GM23338 (cell line): ENCODE measurements around the gene LRP1B. TPM values are rescaled to one million over a fixed set of nuclear protein-coding genes. Genes with fewer than 3 reads are reported as not detected.

Experiments used
- ATAC-seq: fragments of 200-7000 bp; cut with Tn5 transposase; 3 replicates; pipeline ENCODE4 v1.9.1; 2020
- DNase-seq: peaks from one replicate; pipeline ENCODE4 v3.0.0-alpha.2; 2015; ENCODE audit warnings: low spot score
- H2AFZ ChIP-seq: fragments of 200-600 bp; sonication (generic); 2 replicates; pipeline ENCODE4 v1.8.0; 2016; ENCODE audit warnings: antibody characterized with exemption, mild to moderate bottlenecking, moderate library complexity
- H3F3A ChIP-seq: fragments of 200-600 bp; sonication (generic); replicated peaks from 2 replicates; pipeline ENCODE4 v1.8.0; 2017; ENCODE audit warnings: antibody characterized with exemption, mixed run types, low read depth
- H3K27ac ChIP-seq: fragments of 200-600 bp; sonication (generic); 2 replicates; pipeline ENCODE4 v1.6.1; 2016; ENCODE audit warnings: low read depth
- H3K27me3 ChIP-seq: fragments of 200-600 bp; sonication (generic); 2 replicates; pipeline ENCODE4 v1.8.0; 2016; ENCODE audit warnings: mild to moderate bottlenecking, mixed run types, moderate library complexity; ENCODE audit not compliant: insufficient read depth
- H3K36me3 ChIP-seq: fragments of 200-600 bp; sonication (generic); 2 replicates; pipeline ENCODE4 v1.8.0; 2016; ENCODE audit warnings: mild to moderate bottlenecking; ENCODE audit not compliant: insufficient read depth
- H3K4me1 ChIP-seq: fragments of 200-600 bp; sonication (generic); 2 replicates; pipeline ENCODE4 v1.8.0; 2016; ENCODE audit warnings: mild to moderate bottlenecking, moderate library complexity; ENCODE audit not compliant: insufficient read depth
- H3K4me2 ChIP-seq: fragments of 200-600 bp; sonication (generic); 2 replicates; pipeline ENCODE4 v1.7.1; 2017; ENCODE audit warnings: mixed run types
- H3K4me3 ChIP-seq: fragments of 200-600 bp; sonication (generic); 2 replicates; pipeline ENCODE4 v1.6.1; 2016; ENCODE audit warnings: mixed run types
- H3K79me2 ChIP-seq: fragments of 200-600 bp; sonication (generic); replicated peaks from 2 replicates; pipeline ENCODE4 v1.8.0; 2017; ENCODE audit warnings: mild to moderate bottlenecking; ENCODE audit not compliant: insufficient read depth
- H3K9me2 ChIP-seq: fragments of 200-600 bp; sonication (generic); 2 replicates; pipeline ENCODE4 v1.8.0; 2017; ENCODE audit not compliant: insufficient read depth
- H4K20me1 ChIP-seq: fragments of 200-600 bp; sonication (generic); replicated peaks from 2 replicates; pipeline ENCODE4 v1.8.0; 2017; ENCODE audit warnings: mild to moderate bottlenecking; ENCODE audit not compliant: insufficient read depth
- H3K27ac Mint-ChIP-seq: 2 replicates; pipeline ENCODE4 v1.8.0; 2020; ENCODE audit warnings: inconsistent platforms, mild to moderate bottlenecking, moderate library complexity, mixed read lengths
- H3K27me3 Mint-ChIP-seq: 3 replicates; pipeline ENCODE4 v1.8.0; 2022; ENCODE audit warnings: low read depth, mild to moderate bottlenecking, moderate library complexity, mixed read lengths, inconsistent platforms; ENCODE audit not compliant: insufficient read depth, poor library complexity
- H3K36me3 Mint-ChIP-seq: 3 replicates; pipeline ENCODE4 v1.8.0; 2021; ENCODE audit warnings: low read depth, mild to moderate bottlenecking, inconsistent platforms, moderate library complexity, mixed read lengths
- H3K4me1 Mint-ChIP-seq: 3 replicates; pipeline ENCODE4 v1.8.0; 2020; ENCODE audit warnings: mild to moderate bottlenecking, inconsistent platforms, mixed read lengths
- H3K4me3 Mint-ChIP-seq: 3 replicates; pipeline ENCODE4 v1.8.0; 2021; ENCODE audit warnings: moderate library complexity, mild to moderate bottlenecking, inconsistent platforms, mixed read lengths
- H3K9me3 Mint-ChIP-seq: 3 replicates; pipeline ENCODE4 v1.8.0; 2020; ENCODE audit warnings: moderate library complexity, mild to moderate bottlenecking, inconsistent platforms, mixed read lengths
- CREB1 ChIP-seq: fragments of 250-450 bp; sonication (Bioruptor Pico); IDR thresholded peaks from 2 replicates; pipeline ENCODE4 v1.5.0; 2020; ENCODE audit warnings: low read depth, mild to moderate bottlenecking, moderate library complexity
- EZH2phosphoT487 ChIP-seq: fragments of 200-600 bp; sonication (generic); IDR thresholded peaks from one replicate; pipeline ENCODE4 v1.8.1; 2018; ENCODE audit warnings: antibody characterized with exemption; ENCODE audit not compliant: unreplicated experiment
- JUNB ChIP-seq: IDR thresholded peaks from one replicate; pipeline ENCODE4 v1.6.1; 2016; ENCODE audit warnings: antibody characterized with exemption; ENCODE audit not compliant: unreplicated experiment
- POLR2AphosphoS5 ChIP-seq: IDR thresholded peaks from 2 replicates; pipeline ENCODE4 v1.6.1; 2016; ENCODE audit warnings: antibody characterized with exemption, low read depth
- ZNF114 ChIP-seq: fragments of 250-450 bp; sonication (Bioruptor Pico); IDR thresholded peaks from 2 replicates; pipeline ENCODE4 v1.5.0; 2020; ENCODE audit warnings: mild to moderate bottlenecking, moderate library complexity
- ZNF331 ChIP-seq: fragments of 250-450 bp; sonication (Bioruptor Pico); IDR thresholded peaks from 2 replicates; pipeline ENCODE4 v1.5.0; 2020; ENCODE audit warnings: low read depth, mild to moderate bottlenecking, moderate library complexity
- polyA plus RNA-seq: library from polyadenylated mRNA; unstranded; fragments of >200 nt; fragmentation: Nextera tagmentation; extraction: Ambion mirVana; gene quantifications from 2 replicates; pipeline ENCODE4 v1.2.1, GENCODE V29; 2016
- total RNA-seq: library from RNA; depleted of rRNA; stranded (reverse); fragments of >200 nt; shearing (Covaris generic); gene quantifications from 2 replicates; pipeline ENCODE4 v1.2.3, GENCODE V29; 2014
- TF ChIP-seq, protein P1 (sequence below): IDR thresholded peaks from 2 replicates; pipeline ENCODE4 v1.6.1; 2016; ENCODE audit warnings: antibody characterized with exemption
- TF ChIP-seq, protein P2 (sequence below): IDR thresholded peaks from one replicate; pipeline ENCODE4 v1.6.1; 2018; ENCODE audit warnings: antibody characterized with exemption; ENCODE audit not compliant: unreplicated experiment
- TF ChIP-seq, protein P3 (sequence below), 2 experiments: fragments of 200-600 bp in 1 of 2; sonication (generic) in 1 of 2; conservative IDR thresholded peaks; 2 replicates each; pipeline versions ENCODE4 v1.5.1 to v1.6.1; 2016 to 2017; ENCODE audit warnings: antibody characterized with exemption in 2 of 2, low read depth in 2 of 2, mild to moderate bottlenecking in 2 of 2, moderate library complexity in 1 of 2

The LRP1B gene
- total and polyA plus RNA-seq, 2 experiments from 2014 or later, result 0.15 to 0.97 TPM

DNA sequence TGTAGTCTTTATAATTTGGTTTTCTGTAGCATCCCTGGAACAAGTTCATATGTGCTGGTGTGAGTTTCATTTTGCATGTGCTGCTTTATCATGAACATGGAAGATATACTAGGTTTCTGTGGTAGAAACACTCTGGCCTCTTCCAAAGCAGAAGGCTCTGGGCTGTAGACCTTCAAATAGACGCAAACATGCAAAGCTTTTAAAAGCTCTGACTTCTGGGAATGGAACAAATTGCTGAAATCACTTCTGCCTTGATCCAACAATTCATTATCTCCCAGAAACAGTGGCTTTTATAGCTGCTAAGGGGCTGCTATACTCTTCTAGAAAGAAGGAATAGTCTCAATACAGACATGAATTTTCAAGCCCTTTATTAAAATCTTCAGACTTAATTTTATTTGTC is 382.2 kb downstream of the LRP1B start (continued):
- TF ChIP-seq, protein P1, sequence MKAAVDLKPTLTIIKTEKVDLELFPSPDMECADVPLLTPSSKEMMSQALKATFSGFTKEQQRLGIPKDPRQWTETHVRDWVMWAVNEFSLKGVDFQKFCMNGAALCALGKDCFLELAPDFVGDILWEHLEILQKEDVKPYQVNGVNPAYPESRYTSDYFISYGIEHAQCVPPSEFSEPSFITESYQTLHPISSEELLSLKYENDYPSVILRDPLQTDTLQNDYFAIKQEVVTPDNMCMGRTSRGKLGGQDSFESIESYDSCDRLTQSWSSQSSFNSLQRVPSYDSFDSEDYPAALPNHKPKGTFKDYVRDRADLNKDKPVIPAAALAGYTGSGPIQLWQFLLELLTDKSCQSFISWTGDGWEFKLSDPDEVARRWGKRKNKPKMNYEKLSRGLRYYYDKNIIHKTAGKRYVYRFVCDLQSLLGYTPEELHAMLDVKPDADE, result no peak
- TF ChIP-seq POLR2AphosphoS5 (no peak), ZNF114 (no peak), JUNB (no peak), ZNF331 (CRISPR knock-in tag) (no peak)
- TF ChIP-seq, protein P2, sequence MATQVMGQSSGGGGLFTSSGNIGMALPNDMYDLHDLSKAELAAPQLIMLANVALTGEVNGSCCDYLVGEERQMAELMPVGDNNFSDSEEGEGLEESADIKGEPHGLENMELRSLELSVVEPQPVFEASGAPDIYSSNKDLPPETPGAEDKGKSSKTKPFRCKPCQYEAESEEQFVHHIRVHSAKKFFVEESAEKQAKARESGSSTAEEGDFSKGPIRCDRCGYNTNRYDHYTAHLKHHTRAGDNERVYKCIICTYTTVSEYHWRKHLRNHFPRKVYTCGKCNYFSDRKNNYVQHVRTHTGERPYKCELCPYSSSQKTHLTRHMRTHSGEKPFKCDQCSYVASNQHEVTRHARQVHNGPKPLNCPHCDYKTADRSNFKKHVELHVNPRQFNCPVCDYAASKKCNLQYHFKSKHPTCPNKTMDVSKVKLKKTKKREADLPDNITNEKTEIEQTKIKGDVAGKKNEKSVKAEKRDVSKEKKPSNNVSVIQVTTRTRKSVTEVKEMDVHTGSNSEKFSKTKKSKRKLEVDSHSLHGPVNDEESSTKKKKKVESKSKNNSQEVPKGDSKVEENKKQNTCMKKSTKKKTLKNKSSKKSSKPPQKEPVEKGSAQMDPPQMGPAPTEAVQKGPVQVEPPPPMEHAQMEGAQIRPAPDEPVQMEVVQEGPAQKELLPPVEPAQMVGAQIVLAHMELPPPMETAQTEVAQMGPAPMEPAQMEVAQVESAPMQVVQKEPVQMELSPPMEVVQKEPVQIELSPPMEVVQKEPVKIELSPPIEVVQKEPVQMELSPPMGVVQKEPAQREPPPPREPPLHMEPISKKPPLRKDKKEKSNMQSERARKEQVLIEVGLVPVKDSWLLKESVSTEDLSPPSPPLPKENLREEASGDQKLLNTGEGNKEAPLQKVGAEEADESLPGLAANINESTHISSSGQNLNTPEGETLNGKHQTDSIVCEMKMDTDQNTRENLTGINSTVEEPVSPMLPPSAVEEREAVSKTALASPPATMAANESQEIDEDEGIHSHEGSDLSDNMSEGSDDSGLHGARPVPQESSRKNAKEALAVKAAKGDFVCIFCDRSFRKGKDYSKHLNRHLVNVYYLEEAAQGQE, result no peak
- TF ChIP-seq, protein P3, sequence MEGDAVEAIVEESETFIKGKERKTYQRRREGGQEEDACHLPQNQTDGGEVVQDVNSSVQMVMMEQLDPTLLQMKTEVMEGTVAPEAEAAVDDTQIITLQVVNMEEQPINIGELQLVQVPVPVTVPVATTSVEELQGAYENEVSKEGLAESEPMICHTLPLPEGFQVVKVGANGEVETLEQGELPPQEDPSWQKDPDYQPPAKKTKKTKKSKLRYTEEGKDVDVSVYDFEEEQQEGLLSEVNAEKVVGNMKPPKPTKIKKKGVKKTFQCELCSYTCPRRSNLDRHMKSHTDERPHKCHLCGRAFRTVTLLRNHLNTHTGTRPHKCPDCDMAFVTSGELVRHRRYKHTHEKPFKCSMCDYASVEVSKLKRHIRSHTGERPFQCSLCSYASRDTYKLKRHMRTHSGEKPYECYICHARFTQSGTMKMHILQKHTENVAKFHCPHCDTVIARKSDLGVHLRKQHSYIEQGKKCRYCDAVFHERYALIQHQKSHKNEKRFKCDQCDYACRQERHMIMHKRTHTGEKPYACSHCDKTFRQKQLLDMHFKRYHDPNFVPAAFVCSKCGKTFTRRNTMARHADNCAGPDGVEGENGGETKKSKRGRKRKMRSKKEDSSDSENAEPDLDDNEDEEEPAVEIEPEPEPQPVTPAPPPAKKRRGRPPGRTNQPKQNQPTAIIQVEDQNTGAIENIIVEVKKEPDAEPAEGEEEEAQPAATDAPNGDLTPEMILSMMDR (conservative IDR thresholded peaks at IDR 0.05; ENCODE audit: low read depth in 2 of 2), result no peak

DNA sequence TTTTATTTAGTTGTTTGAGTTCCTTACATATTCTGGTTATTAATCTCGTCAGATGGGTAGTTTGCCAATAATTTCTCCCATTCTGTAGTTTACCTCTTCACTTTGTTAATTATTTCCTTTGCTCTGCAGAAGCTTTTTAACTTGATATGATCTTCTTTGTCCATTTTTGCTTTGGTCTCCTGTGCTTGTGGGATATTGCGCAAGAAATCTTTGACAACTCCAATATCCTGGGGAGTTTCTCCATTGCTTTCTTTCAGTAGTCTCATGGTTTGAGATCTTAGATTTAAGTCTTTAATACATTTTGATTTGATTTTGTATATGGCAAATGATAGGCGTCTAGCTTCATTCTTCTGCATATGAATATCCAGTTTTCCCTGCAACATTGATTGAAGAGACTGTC is 389.2 kb downstream of the LRP1B start:
- no peaks in the 10 kb centered on the region for H4K20me1 ChIP-seq
- no peak overlapping the region for H3K4me3 ChIP-seq
- Mint-ChIP-seq H3K4me1 (peaks cover 8% of the 10 kb centered on the region; the same call in 2 of the 3 replicates), H3K36me3 (no peaks in the 10 kb centered on the region), H3K27ac (no peak overlapping the region), H3K27me3 (no peaks in the 10 kb centered on the region), H3K9me3 (no peaks in the 10 kb centered on the region), H3K4me3 (no peak overlapping the region)
- H3F3A ChIP-seq, result no peaks in the 10 kb centered on the region
- no peak for DNase-seq
- H3K79me2 ChIP-seq, result no peaks in the 10 kb centered on the region
- H3K4me1 ChIP-seq, result no peaks in the 10 kb centered on the region
- no peaks in the 10 kb centered on the region for H3K36me3 ChIP-seq
- no peak overlapping the region for H3K27ac ChIP-seq
- no peak for ATAC-seq
- H3K9me2 ChIP-seq, result peaks cover 8% of the 10 kb centered on the region; the same call in 1 of the 2 replicates
- no peak overlapping the region for H3K4me2 ChIP-seq
- H3K27me3 ChIP-seq, result no peaks in the 10 kb centered on the region
- no peak overlapping the region for H2AFZ ChIP-seq
- no peak for TF ChIP-seq CREB1 (CRISPR knock-in tag)
- TF ChIP-seq, protein P3 (conservative IDR thresholded peaks at IDR 0.05; ENCODE audit: low read depth in 2 of 2), result no peak
- TF ChIP-seq EZH2phosphoT487, result no peak
- TF ChIP-seq, protein P1, result no peak
- no peak for TF ChIP-seq POLR2AphosphoS5
